ENCODE measurements around the gene TEK.
"Not testable (repeated sequence)": the region's sequence is repeated elsewhere in the genome, so short reads cannot be mapped to it uniquely, and the experiment has no call there.

Gene TEK

GRCh38 chr9:27203783-27204182, 94.8 kb downstream of the TEK start:
- no peak for DNase-seq (ENCODE audit: low read depth)
- H3K4me3 ChIP-seq (ENCODE audit: low read depth, low read length) = no peak overlapping the region

- H3K4me3 ChIP-seq (ENCODE audit: low read depth, low read length) = no peak overlapping the region
- no peak for DNase-seq (ENCODE audit: low read depth)
Measured at GRCh38 chr9:27204578-27204977, 95.6 kb downstream of the TEK start.

- DNase-seq (ENCODE audit: low read depth) = no peak
- no peak overlapping the region for H3K4me3 ChIP-seq (ENCODE audit: low read depth, low read length)
Measured at GRCh38 chr9:27205198-27205597, 96.2 kb downstream of the TEK start.

GRCh38 chr9:27206041-27206440, 97.0 kb downstream of the TEK start:
- no peak for DNase-seq (ENCODE audit: low read depth)
- no peak overlapping the region for H3K4me3 ChIP-seq (ENCODE audit: low read depth, low read length)

- H3K4me3 ChIP-seq (ENCODE audit: low read depth, low read length) = no peak overlapping the region
- no peak for DNase-seq (ENCODE audit: low read depth)
Measured at GRCh38 chr9:27209034-27209433, 100.0 kb downstream of the TEK start.

- DNase-seq (ENCODE audit: low read depth) = no peak
- H3K4me3 ChIP-seq (ENCODE audit: low read depth, low read length) = no peak overlapping the region
Measured at GRCh38 chr9:27210588-27210987, 101.6 kb downstream of the TEK start.

- no peak for DNase-seq (ENCODE audit: low read depth)
- no peak overlapping the region for H3K4me3 ChIP-seq (ENCODE audit: low read depth, low read length)
Measured at GRCh38 chr9:27212191-27212590, 103.2 kb downstream of the TEK start.

- DNase-seq (ENCODE audit: low read depth) = no peak
- no peak overlapping the region for H3K4me3 ChIP-seq (ENCODE audit: low read depth, low read length)
Measured at GRCh38 chr9:27212621-27213020, 103.6 kb downstream of the TEK start.

- DNase-seq (ENCODE audit: low read depth) = no peak
- H3K4me3 ChIP-seq (ENCODE audit: low read depth, low read length) = no peak overlapping the region
Measured at GRCh38 chr9:27227192-27227591, 118.2 kb downstream of the TEK start.

GRCh38 chr9:27239648-27240047, 130.6 kb downstream of the TEK start:
- DNase-seq (ENCODE audit: low read depth); H3K4me3 ChIP-seq (ENCODE audit: low read depth, low read length): not testable (repeated sequence)

GRCh38 chr9:27247756-27248155, 138.7 kb downstream of the TEK start:
- no peak overlapping the region for H3K4me3 ChIP-seq (ENCODE audit: low read depth, low read length)
- no peak for DNase-seq (ENCODE audit: low read depth)

GRCh38 chr9:27248702-27249101, 139.7 kb downstream of the TEK start:
- no peak for DNase-seq (ENCODE audit: low read depth)
- H3K4me3 ChIP-seq (ENCODE audit: low read depth, low read length) = no peak overlapping the region

- no peak overlapping the region for H3K4me3 ChIP-seq (ENCODE audit: low read depth, low read length)
- DNase-seq (ENCODE audit: low read depth) = no peak
Measured at GRCh38 chr9:27258662-27259061, 149.6 kb downstream of the TEK start.

GRCh38 chr9:27260789-27261516, 151.9 kb downstream of the TEK start:
- DNase-seq (ENCODE audit: low read depth) = no peak
- no peak overlapping the region for H3K4me3 ChIP-seq (ENCODE audit: low read depth, low read length)

GRCh38 chr9:27261517-27262211, 152.6 kb downstream of the TEK start:
- DNase-seq (ENCODE audit: low read depth) = no peak
- H3K4me3 ChIP-seq (ENCODE audit: low read depth, low read length) = no peak overlapping the region

GRCh38 chr9:27272103-27272502, 163.1 kb downstream of the TEK start:
- H3K4me3 ChIP-seq (ENCODE audit: low read depth, low read length) = no peak overlapping the region
- no peak for DNase-seq (ENCODE audit: low read depth)

GRCh38 chr9:27273186-27273585, 164.2 kb downstream of the TEK start:
- H3K4me3 ChIP-seq (ENCODE audit: low read depth, low read length) = no peak overlapping the region
- DNase-seq (ENCODE audit: low read depth) = no peak

GRCh38 chr9:27276193-27277030, 167.4 kb downstream of the TEK start:
- H3K4me3 ChIP-seq (ENCODE audit: low read depth, low read length) = no peak overlapping the region
- DNase-seq (ENCODE audit: low read depth) = peak; percentile 8

- no peak overlapping the region for H3K4me3 ChIP-seq (ENCODE audit: low read depth, low read length)
- peak; percentile 27 for DNase-seq (ENCODE audit: low read depth)
Measured at GRCh38 chr9:27278374-27278773, 169.3 kb downstream of the TEK start.

GRCh38 chr9:27279611-27280010, 170.6 kb downstream of the TEK start:
- no peak overlapping the region for H3K4me3 ChIP-seq (ENCODE audit: low read depth, low read length)
- DNase-seq (ENCODE audit: low read depth) = no peak

Measured in skeletal muscle cell (primary cell).